ENCODE measurements around the gene TTC16. TPM values are rescaled to one million over a fixed set of nuclear protein-coding genes. Genes with fewer than 3 reads are reported as not detected.

Gene TTC16
- polyA plus RNA-seq, 10 donors: 0.03 to 0.16 (median 0.06) TPM; not detected in 4

GRCh38 chr9:127694890-127695720, 20.8 kb upstream of the TTC16 start:
- no peak for DNase-seq

- DNase-seq: no peak
These were observed 18.3 kb upstream of the TTC16 start for GRCh38 chr9:127697575-127697974.

- no peak for DNase-seq
These were observed 17.5 kb upstream of the TTC16 start for GRCh38 chr9:127698386-127698785.

- DNase-seq: peak; percentile 96 to 98 (median 97)
These were observed 16.8 kb upstream of the TTC16 start for GRCh38 chr9:127698985-127699670.

- DNase-seq: no peak
These were observed 15.7 kb upstream of the TTC16 start for GRCh38 chr9:127700140-127700539.

GRCh38 chr9:127700594-127701255, 15.2 kb upstream of the TTC16 start:
- DNase-seq: no peak

- no peak for DNase-seq
These were observed 12.5 kb upstream of the TTC16 start for GRCh38 chr9:127703289-127703946.

- no peak for DNase-seq
These were observed 10.1 kb upstream of the TTC16 start for GRCh38 chr9:127705577-127706379.

- no peak for DNase-seq
These were observed 9.0 kb upstream of the TTC16 start, which contains the start of gene CFAP157 for GRCh38 chr9:127706836-127707241. Gene CFAP157 (plus strand): TSS chr9:127706988. CDS start chr9:127707032, 44 bp downstream.

- DNase-seq: no peak
These were observed 8.1 kb upstream of the TTC16 start for GRCh38 chr9:127707766-127708165.

- no peak for DNase-seq
These were observed 6.8 kb upstream of the TTC16 start for GRCh38 chr9:127708952-127709587.

- DNase-seq: no peak
These were observed 5.6 kb upstream of the TTC16 start for GRCh38 chr9:127710204-127710783.

GRCh38 chr9:127711226-127711701, 4.6 kb upstream of the TTC16 start:
- no peak for DNase-seq

GRCh38 chr9:127711831-127712274, 4.0 kb upstream of the TTC16 start:
- peak in 1 of 3 donors; percentile 69 for DNase-seq

- no peak for DNase-seq
These were observed 3.5 kb upstream of the TTC16 start for GRCh38 chr9:127712371-127712770.

GRCh38 chr9:127712867-127713266, 3.0 kb upstream of the TTC16 start:
- no peak for DNase-seq

GRCh38 chr9:127714020-127714750, 1.7 kb upstream of the TTC16 start:
- no peak for DNase-seq

GRCh38 chr9:127714951-127715469, 869 bp upstream of the TTC16 start:
- no peak for DNase-seq

- no peak for DNase-seq
These were observed 533 bp downstream of the TTC16 start for GRCh38 chr9:127716412-127716811.

Measured in muscle of back (tissue), 11 donors.